HG03521 (cell line): ENCODE measurements around the gene AUNIP.

Source experiments
- ATAC-seq: cut with Tn5 transposase; IDR thresholded peaks from one replicate; pipeline ENCODE4 v1.9.1; 2021; ENCODE audit warnings: mild to moderate bottlenecking, moderate library complexity; ENCODE audit not compliant: unreplicated experiment

Gene AUNIP

DNA sequence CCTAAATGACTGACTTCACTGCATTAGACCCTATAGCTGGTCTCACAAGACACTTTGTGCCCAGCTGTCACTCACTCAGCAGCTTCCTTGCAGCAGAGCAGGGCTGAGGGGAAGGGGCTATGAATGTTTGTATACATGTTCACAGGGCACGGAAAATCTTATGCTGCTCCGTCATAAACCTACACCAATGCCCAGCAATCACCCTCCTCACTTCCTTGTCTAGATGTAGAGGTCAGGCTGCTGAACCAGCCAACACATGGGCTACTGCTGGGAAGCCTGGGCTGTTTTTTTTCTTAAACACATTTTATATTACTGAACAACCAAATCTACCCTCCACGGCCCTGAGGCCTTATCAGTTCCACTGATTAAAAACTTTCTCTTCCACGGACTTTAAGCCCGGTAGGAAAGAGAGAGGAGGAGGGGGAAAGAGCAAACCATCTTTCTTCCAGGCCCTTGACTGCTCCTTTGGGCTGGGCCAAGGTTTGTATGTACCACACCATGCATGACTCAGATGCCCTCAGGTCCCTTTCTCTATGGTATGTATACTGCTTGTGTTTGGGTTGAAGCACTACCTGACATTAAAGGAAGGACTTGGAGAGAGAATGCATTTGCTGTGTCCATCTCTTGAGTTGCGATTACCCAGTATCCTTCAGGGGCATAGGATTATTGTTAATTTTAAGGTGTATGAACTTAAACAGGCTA, 26.8 kb downstream of the AUNIP start:
- ATAC-seq, result no peak

GRCh38 chr1:25831569-25832196, 27.6 kb downstream of the AUNIP start:
- ATAC-seq, result no peak

DNA sequence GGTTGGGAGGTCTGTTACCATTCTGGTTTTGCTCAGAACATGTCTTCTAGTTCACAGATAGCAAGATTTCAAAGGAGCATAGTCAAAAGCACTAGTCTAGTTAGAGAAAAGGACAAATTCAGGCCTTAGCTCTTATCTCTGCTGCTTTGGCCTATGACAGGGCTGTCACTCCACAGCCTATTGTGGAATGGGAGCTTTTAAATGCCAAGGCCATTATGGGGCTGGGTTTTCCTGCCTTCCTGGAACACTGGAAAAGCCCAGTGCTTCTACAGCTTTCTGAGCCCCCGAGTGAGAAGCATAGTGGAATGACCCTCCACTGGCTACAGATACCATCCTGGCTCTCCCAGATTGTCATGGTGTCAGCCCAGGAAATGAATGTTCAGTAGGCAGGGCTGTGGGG, 30.2 kb downstream of the AUNIP start:
- no peak for ATAC-seq

DNA sequence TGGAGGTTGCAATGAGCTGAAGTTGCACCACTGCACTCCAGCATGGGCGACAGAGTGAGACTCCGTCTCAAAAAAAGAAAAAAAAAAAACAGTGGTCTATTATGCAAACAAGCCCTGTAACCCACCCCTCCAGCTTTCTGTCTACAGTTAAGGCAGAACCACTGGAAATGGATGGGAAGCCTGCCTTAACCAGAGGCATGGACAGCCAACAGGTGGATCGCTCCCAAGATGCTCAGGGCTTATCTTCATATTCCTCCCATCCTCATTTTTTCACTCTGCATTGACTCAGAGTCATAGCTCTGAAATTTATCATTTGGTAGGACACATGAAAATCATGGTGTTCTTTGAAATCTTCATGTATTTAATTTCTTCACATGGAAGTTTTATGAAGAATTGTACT, 30.8 kb downstream of the AUNIP start:
- no peak for ATAC-seq

GRCh38 chr1:25826571-25826970, 32.7 kb downstream of the AUNIP start:
- ATAC-seq, result no peak

DNA sequence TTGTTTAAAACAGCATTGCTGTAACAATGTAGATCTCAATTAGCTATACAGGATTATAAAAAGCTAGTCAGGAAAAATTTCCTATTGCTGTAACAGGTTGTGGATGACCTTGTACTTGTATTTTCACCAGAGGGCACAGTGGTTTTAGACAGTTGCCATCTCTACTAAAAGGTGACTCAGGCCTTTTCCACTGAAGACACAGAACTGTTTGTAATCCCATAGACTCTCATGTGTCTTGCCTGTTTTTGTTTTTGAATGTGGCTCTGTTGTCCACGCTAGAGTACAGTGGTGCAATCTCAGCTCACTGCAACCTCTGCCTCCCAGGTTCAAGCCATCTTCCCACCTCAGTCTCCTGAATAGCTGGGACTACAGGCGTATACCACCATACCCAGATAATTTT, 33.7 kb downstream of the AUNIP start:
- no peak for ATAC-seq

DNA sequence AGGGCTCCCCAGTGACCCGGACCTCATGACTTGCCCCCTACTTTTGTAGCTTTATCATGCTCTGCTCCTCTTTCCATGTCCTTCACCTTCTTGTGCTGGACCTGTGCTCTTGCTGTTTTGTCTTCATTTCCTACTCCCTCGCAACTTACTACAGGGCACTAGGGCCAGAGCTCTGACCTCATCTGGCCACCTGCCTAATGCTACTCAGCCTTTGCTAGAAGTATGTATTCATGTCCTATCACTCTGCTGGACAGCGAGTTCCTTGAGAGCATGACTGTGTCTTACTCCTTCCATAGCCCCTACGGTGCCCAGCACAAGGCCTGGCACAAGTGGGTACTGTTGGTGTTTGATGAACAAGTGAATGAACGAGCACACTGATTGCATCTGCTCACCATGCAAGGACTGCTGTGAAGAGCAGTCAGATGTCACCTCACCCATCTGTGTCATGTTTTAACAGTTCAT, 37.6 kb downstream of the AUNIP start:
- ATAC-seq, result no peak

DNA sequence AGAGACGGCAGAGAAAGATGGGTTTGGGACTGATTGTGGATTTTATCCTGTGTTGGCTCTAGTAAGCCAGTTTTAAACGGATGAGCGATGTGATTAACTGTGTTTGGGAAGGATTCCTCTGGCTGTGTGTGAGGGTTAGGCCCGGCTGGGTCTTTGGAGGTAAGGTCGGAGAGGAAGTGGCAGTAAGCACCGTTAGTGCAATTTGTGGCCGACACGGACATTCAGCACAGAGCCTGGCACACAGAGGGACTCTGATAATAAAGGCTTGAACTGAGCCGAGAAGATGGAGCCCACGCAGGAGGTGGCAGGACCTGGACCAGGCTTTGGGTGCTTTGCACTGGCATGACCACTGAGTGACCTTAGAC, 38.2 kb downstream of the AUNIP start:
- ATAC-seq, result no peak

GRCh38 chr1:25820247-25821111, 38.8 kb downstream of the AUNIP start:
- peak; percentile 27 for ATAC-seq

DNA sequence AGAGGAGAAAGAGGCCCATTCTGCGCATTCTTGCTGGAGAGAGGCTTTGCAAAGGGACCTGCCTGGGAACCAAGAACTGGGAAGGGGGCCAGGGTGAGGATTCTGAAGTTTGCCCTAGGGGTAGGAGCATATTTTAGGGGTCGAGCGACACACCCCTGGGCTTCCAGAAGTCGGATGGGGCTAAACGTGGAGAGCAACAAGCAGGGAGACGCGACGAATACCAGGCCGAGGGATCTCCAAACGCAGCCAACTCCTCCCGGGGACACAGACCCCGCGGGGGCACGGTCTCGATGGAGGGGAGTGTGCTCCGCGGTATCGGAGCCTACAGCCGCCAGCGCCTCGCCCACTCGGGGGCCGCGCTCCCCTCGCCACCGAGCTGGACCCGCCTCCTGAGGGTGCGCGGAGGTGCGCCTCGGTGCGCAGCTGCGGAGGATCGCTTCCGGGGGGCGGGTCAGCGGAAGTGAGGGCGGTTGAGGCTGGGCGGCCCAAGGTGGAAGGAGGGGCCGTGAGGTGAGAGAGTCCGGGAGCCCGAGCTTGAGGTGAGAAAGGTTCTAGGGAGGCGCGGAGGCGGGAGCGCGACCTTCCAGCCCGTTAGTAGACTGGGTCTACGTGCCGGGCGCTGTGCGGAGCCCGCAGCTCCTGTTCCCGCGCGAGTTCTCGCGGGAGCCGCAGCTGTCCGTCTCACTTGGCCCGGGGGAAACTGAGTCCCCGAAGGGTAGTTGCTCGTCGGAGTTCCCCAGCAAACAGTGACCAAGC, 39.6 kb downstream of the AUNIP start, which contains the start of gene MTFR1L:
MTFR1L (plus strand) TSS at position 464 of the 756 bp plus-strand sequence. CDS start 3,151 bp downstream, outside the sequence.
- peak; percentile 86 for ATAC-seq

GRCh38 chr1:25818569-25818968, 40.7 kb downstream of the AUNIP start:
- no peak for ATAC-seq

GRCh38 chr1:25817840-25818501, 41.3 kb downstream of the AUNIP start:
- no peak for ATAC-seq

GRCh38 chr1:25816112-25816718, 43.0 kb downstream of the AUNIP start:
- no peak for ATAC-seq

GRCh38 chr1:25815208-25816111, 43.8 kb downstream of the AUNIP start:
- no peak for ATAC-seq

GRCh38 chr1:25814549-25815087, 44.6 kb downstream of the AUNIP start:
- ATAC-seq, result no peak

- no peak for ATAC-seq
Observed at GRCh38 chr1:25813734-25814471, 45.4 kb downstream of the AUNIP start.

- ATAC-seq, result no peak
Observed at GRCh38 chr1:25813071-25813733, 46.1 kb downstream of the AUNIP start.
